Ovary (tissue), 3 donors: Measurements from ENCODE around the gene NCOA5.

Experiments used
- POLR2A ChIP-seq: fragments of 450-650 bp; IDR thresholded peaks from one replicate; pipeline ENCODE4 v1.6.1; 2017; ENCODE audit warnings: antibody characterized with exemption, mild to moderate bottlenecking, moderate library complexity
- TF ChIP-seq, protein P1 (sequence below), 3 donors: fragments of 450-650 bp in 2 of 3; fragments of 200-600 bp in 1 of 3; IDR thresholded peaks; one replicate each; pipeline versions ENCODE4 v1.5.1 to v1.8.0; 2016 to 2022; ENCODE audit warnings: antibody characterized with exemption in 3 of 3, mild to moderate bottlenecking in 1 of 3
- donor health status: DM: no; HTN: no; CAD: no.

DNA sequence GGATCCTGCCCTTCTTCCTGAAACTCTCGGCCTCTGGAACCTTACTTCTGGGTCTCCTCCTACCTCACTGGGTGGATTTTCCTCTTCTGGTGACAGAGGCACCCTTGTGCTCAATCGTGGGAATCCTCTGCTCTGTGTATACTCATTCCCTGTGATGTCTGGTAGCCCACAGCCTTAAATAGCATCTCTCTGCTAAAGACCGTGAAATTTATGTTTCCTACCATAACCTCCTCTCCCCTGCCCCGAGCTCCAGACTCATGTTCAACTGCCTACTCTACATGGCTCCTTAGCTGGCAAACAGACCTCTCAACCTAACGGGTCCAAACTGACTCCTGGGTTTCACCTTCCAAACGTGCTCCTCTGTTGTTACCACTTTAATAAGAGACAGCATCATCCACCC, 71.2 kb downstream of the NCOA5 start:
- TF ChIP-seq, protein P1, sequence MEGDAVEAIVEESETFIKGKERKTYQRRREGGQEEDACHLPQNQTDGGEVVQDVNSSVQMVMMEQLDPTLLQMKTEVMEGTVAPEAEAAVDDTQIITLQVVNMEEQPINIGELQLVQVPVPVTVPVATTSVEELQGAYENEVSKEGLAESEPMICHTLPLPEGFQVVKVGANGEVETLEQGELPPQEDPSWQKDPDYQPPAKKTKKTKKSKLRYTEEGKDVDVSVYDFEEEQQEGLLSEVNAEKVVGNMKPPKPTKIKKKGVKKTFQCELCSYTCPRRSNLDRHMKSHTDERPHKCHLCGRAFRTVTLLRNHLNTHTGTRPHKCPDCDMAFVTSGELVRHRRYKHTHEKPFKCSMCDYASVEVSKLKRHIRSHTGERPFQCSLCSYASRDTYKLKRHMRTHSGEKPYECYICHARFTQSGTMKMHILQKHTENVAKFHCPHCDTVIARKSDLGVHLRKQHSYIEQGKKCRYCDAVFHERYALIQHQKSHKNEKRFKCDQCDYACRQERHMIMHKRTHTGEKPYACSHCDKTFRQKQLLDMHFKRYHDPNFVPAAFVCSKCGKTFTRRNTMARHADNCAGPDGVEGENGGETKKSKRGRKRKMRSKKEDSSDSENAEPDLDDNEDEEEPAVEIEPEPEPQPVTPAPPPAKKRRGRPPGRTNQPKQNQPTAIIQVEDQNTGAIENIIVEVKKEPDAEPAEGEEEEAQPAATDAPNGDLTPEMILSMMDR (IDR thresholded peaks at IDR 0.05) = no peak
- TF ChIP-seq POLR2A = no peak
